Activated T-helper 2 cell treated with anti-CD3 and anti-CD28 coated beads, Interferon-gamma antibody, Interleukin-2, Interleukin-4, amounts not matched to agents 10 μg/mL and 5 μg/mL and 100 μg/mL, durations not matched to agents 14 hours and 24 hours and 36 hours (primary cell): ENCODE data around the gene PCDH17. TPM values are rescaled to one million over a fixed set of nuclear protein-coding genes. Genes with fewer than 3 reads are reported as not detected.

Source experiments
- DNase-seq: peaks from one replicate; pipeline ENCODE4 v3.0.0; 2021; ENCODE audit warnings: low spot score
- H3K27ac Mint-ChIP-seq: one replicate; pipeline ENCODE4 v1.8.0; 2021; ENCODE audit warnings: mixed read lengths
- H3K27me3 Mint-ChIP-seq: one replicate; pipeline ENCODE4 v1.8.0; 2021; ENCODE audit warnings: low read depth, mixed read lengths
- H3K36me3 Mint-ChIP-seq: one replicate; pipeline ENCODE4 v1.8.0; 2021; ENCODE audit warnings: low read depth, mixed read lengths
- H3K4me1 Mint-ChIP-seq: one replicate; pipeline ENCODE4 v1.8.0; 2021; ENCODE audit warnings: low read depth, mixed read lengths
- H3K4me3 Mint-ChIP-seq: one replicate; pipeline ENCODE4 v1.8.0; 2021; ENCODE audit warnings: low read depth, mild to moderate bottlenecking, moderate library complexity, mixed read lengths
- H3K9me3 Mint-ChIP-seq: one replicate; pipeline ENCODE4 v1.8.0; 2021; ENCODE audit warnings: mixed read lengths
- intact Hi-C: fragments of 100-400 bp; cut with micrococcal nuclease; formaldehyde crosslinking; loops from one replicate; pipeline ENCODE4 v1.15.1; 2023
- total RNA-seq: library from RNA; stranded (reverse); gene quantifications from 2 replicates; pipeline ENCODE4 v1.2.3, GENCODE V29; 2022

PCDH17 gene
- total RNA-seq, 1 donor from 2014 or later = not detected

GRCh38 chr13:57629391-57629804 lies 2.1 kb upstream of the PCDH17 start:
- Mint-ChIP-seq H3K4me3 (no peak overlapping the region), H3K36me3 (peaks cover 8% of the 10 kb centered on the region), H3K27me3 (peaks cover 58% of the 10 kb centered on the region), H3K4me1 (peaks cover 24% of the 10 kb centered on the region), H3K27ac (no peak overlapping the region), H3K9me3 (no peaks in the 10 kb centered on the region)
- intact Hi-C loops = loop anchor here (10.0 kb wide), 1 partner anchor 1685 kb away; no protein-coding TSS in a partner anchor
- no peak for DNase-seq

GRCh38 chr13:57629821-57630235 lies 1.7 kb upstream of the PCDH17 start:
- Mint-ChIP-seq H3K4me3 (peak overlapping the region; percentile 7), H3K4me1 (peaks cover 24% of the 10 kb centered on the region), H3K36me3 (peaks cover 8% of the 10 kb centered on the region), H3K27me3 (peaks cover 63% of the 10 kb centered on the region), H3K9me3 (no peaks in the 10 kb centered on the region), H3K27ac (no peak overlapping the region)
- intact Hi-C loops = loop anchor here (10.0 kb wide), 1 partner anchor 1685 kb away; no protein-coding TSS in a partner anchor
- DNase-seq = no peak

GRCh38 chr13:57630661-57631595 lies 616 bp upstream of the PCDH17 start:
- H3K27ac Mint-ChIP-seq = no peak overlapping the region
- intact Hi-C loops = no loop called here
- peaks cover 65% of the 10 kb centered on the region for H3K27me3 Mint-ChIP-seq
- peak overlapping the region; percentile 72 for H3K4me3 Mint-ChIP-seq
- no peaks in the 10 kb centered on the region for H3K9me3 Mint-ChIP-seq
- H3K4me1 Mint-ChIP-seq = peaks cover 24% of the 10 kb centered on the region
- peaks cover 8% of the 10 kb centered on the region for H3K36me3 Mint-ChIP-seq
- no peak for DNase-seq

GRCh38 chr13:57632276-57633140 lies 964 bp downstream of the PCDH17 start:
- peaks cover 24% of the 10 kb centered on the region for H3K4me1 Mint-ChIP-seq
- peak overlapping the region; percentile 72 for H3K4me3 Mint-ChIP-seq
- intact Hi-C loops = no loop called here
- H3K36me3 Mint-ChIP-seq = peaks cover 8% of the 10 kb centered on the region
- H3K9me3 Mint-ChIP-seq = no peaks in the 10 kb centered on the region
- H3K27ac Mint-ChIP-seq = peak overlapping the region; percentile 46
- H3K27me3 Mint-ChIP-seq = peaks cover 65% of the 10 kb centered on the region
- no peak for DNase-seq

GRCh38 chr13:57633141-57633949 lies 1.8 kb downstream of the PCDH17 start:
- H3K36me3 Mint-ChIP-seq = peaks cover 8% of the 10 kb centered on the region
- H3K4me3 Mint-ChIP-seq = no peak overlapping the region
- no peak for DNase-seq
- intact Hi-C loops = no loop called here
- peaks cover 61% of the 10 kb centered on the region for H3K27me3 Mint-ChIP-seq
- no peak overlapping the region for H3K27ac Mint-ChIP-seq
- H3K4me1 Mint-ChIP-seq = peaks cover 24% of the 10 kb centered on the region
- no peaks in the 10 kb centered on the region for H3K9me3 Mint-ChIP-seq

- Mint-ChIP-seq H3K9me3 (no peaks in the 10 kb centered on the region), H3K27ac (no peak overlapping the region), H3K27me3 (peaks cover 52% of the 10 kb centered on the region), H3K4me1 (peaks cover 24% of the 10 kb centered on the region), H3K36me3 (peaks cover 8% of the 10 kb centered on the region), H3K4me3 (no peak overlapping the region)
- no peak for DNase-seq
- intact Hi-C loops = no loop called here
These were observed 2.6 kb downstream of the PCDH17 start for GRCh38 chr13:57633950-57634838.

GRCh38 chr13:57634839-57635165 lies 3.3 kb downstream of the PCDH17 start:
- H3K4me1 Mint-ChIP-seq = peaks cover 20% of the 10 kb centered on the region
- peaks cover 8% of the 10 kb centered on the region for H3K36me3 Mint-ChIP-seq
- H3K27ac Mint-ChIP-seq = no peak overlapping the region
- intact Hi-C loops = no loop called here
- peaks cover 46% of the 10 kb centered on the region for H3K27me3 Mint-ChIP-seq
- no peaks in the 10 kb centered on the region for H3K9me3 Mint-ChIP-seq
- DNase-seq = no peak
- no peak overlapping the region for H3K4me3 Mint-ChIP-seq

- intact Hi-C loops = no loop called here
- Mint-ChIP-seq H3K4me3 (no peak overlapping the region), H3K36me3 (peaks cover 8% of the 10 kb centered on the region), H3K27me3 (peaks cover 40% of the 10 kb centered on the region), H3K27ac (no peak overlapping the region), H3K4me1 (peaks cover 17% of the 10 kb centered on the region), H3K9me3 (no peaks in the 10 kb centered on the region)
- no peak for DNase-seq
These were observed 4.1 kb downstream of the PCDH17 start for GRCh38 chr13:57635541-57636085.

- no peaks in the 10 kb centered on the region for H3K9me3 Mint-ChIP-seq
- peaks cover 4% of the 10 kb centered on the region for H3K36me3 Mint-ChIP-seq
- H3K4me3 Mint-ChIP-seq = no peak overlapping the region
- peaks cover 5% of the 10 kb centered on the region for H3K4me1 Mint-ChIP-seq
- intact Hi-C loops = no loop called here
- no peak for DNase-seq
- no peak overlapping the region for H3K27ac Mint-ChIP-seq
- H3K27me3 Mint-ChIP-seq = peaks cover 28% of the 10 kb centered on the region
These were observed 5.3 kb downstream of the PCDH17 start for GRCh38 chr13:57636816-57637215.

GRCh38 chr13:57637515-57637914 lies 6.0 kb downstream of the PCDH17 start:
- Mint-ChIP-seq H3K36me3 (no peaks in the 10 kb centered on the region), H3K27ac (no peak overlapping the region), H3K4me1 (peaks cover 2% of the 10 kb centered on the region), H3K27me3 (peaks cover 21% of the 10 kb centered on the region), H3K9me3 (no peaks in the 10 kb centered on the region), H3K4me3 (no peak overlapping the region)
- DNase-seq = no peak
- intact Hi-C loops = no loop called here

GRCh38 chr13:57638186-57638890 lies 6.8 kb downstream of the PCDH17 start:
- peaks cover 13% of the 10 kb centered on the region for H3K27me3 Mint-ChIP-seq
- intact Hi-C loops = no loop called here
- no peak overlapping the region for H3K27ac Mint-ChIP-seq
- H3K9me3 Mint-ChIP-seq = no peaks in the 10 kb centered on the region
- no peaks in the 10 kb centered on the region for H3K4me1 Mint-ChIP-seq
- no peaks in the 10 kb centered on the region for H3K36me3 Mint-ChIP-seq
- H3K4me3 Mint-ChIP-seq = no peak overlapping the region
- no peak for DNase-seq
